ENCODE results near the gene MCU.

- TF ChIP-seq CTCF (IDR thresholded peaks at IDR 0.05) (no peak), EZH2 (IDR thresholded peaks at IDR 0.05; ENCODE audit: borderline replicate concordance, insufficient read depth, low read depth, low read length, poor library complexity, severe bottlenecking) (no peak)
Observed at GRCh38 chr10:72879245-72879644, 187.3 kb downstream of the MCU start.

Data from B cell (primary cell).